ENCODE measurements around the gene AP2S1. TPM values are rescaled to one million over a fixed set of nuclear protein-coding genes. Genes with fewer than 3 reads are reported as not detected.
"Not testable (repeated sequence)": the region's sequence is repeated elsewhere in the genome, so short reads cannot be mapped to it uniquely, and the experiment has no call there.

The AP2S1 gene
- total RNA-seq, 1 donor from 2014 or later: 165 TPM

GRCh38 chr19:46815833-46816627 lies 34.6 kb downstream of the AP2S1 start:
- H3K27me3 Mint-ChIP-seq (ENCODE audit: low read depth): no peaks in the 10 kb centered on the region
- DNase-seq (ENCODE audit: low read depth, low spot score): no peak
- H3K4me1 Mint-ChIP-seq: peaks cover 18% of the 10 kb centered on the region
- no peaks in the 10 kb centered on the region for H3K9me3 Mint-ChIP-seq
- TF ChIP-seq, protein P1, sequence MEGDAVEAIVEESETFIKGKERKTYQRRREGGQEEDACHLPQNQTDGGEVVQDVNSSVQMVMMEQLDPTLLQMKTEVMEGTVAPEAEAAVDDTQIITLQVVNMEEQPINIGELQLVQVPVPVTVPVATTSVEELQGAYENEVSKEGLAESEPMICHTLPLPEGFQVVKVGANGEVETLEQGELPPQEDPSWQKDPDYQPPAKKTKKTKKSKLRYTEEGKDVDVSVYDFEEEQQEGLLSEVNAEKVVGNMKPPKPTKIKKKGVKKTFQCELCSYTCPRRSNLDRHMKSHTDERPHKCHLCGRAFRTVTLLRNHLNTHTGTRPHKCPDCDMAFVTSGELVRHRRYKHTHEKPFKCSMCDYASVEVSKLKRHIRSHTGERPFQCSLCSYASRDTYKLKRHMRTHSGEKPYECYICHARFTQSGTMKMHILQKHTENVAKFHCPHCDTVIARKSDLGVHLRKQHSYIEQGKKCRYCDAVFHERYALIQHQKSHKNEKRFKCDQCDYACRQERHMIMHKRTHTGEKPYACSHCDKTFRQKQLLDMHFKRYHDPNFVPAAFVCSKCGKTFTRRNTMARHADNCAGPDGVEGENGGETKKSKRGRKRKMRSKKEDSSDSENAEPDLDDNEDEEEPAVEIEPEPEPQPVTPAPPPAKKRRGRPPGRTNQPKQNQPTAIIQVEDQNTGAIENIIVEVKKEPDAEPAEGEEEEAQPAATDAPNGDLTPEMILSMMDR (conservative IDR thresholded peaks at IDR 0.05): no peak
- no peak overlapping the region for H3K4me3 Mint-ChIP-seq
- no peaks in the 10 kb centered on the region for H3K36me3 Mint-ChIP-seq (ENCODE audit: low read depth)
- no peak overlapping the region for H3K27ac Mint-ChIP-seq (ENCODE audit: unreplicated experiment)

DNA sequence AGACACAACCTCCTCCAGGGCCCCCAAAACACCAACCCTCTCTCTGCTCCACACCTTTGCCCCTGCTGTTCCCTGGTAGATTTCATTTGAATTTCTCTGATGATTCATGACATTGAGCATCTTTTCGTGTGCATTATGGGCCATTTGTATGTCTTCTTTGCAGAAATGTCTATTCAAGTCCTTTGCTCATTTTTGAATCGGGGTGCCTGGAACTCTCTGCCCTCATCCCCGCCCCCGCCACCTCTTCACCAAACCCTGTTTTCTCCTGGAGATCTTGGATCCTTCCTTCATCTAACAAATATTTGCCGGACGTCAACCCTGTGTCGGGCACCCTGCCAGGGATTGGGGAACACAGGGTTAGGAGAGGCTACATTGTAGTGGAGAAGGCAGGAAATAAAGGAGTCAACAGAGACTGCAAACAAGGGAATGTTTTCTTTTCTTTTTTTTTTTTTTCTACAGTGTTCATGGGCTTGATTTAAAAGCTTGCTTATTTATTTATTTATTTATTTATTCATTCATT lies 36.7 kb downstream of the AP2S1 start:
- peaks cover 5% of the 10 kb centered on the region for H3K4me1 Mint-ChIP-seq
- no peak overlapping the region for H3K4me3 Mint-ChIP-seq
- H3K27ac Mint-ChIP-seq (ENCODE audit: unreplicated experiment): no peak overlapping the region
- no peak for DNase-seq (ENCODE audit: low read depth, low spot score)
- H3K9me3 Mint-ChIP-seq: no peaks in the 10 kb centered on the region
- no peaks in the 10 kb centered on the region for H3K27me3 Mint-ChIP-seq (ENCODE audit: low read depth)
- H3K36me3 Mint-ChIP-seq (ENCODE audit: low read depth): no peaks in the 10 kb centered on the region
- TF ChIP-seq, protein P1 (conservative IDR thresholded peaks at IDR 0.05): no peak

DNA sequence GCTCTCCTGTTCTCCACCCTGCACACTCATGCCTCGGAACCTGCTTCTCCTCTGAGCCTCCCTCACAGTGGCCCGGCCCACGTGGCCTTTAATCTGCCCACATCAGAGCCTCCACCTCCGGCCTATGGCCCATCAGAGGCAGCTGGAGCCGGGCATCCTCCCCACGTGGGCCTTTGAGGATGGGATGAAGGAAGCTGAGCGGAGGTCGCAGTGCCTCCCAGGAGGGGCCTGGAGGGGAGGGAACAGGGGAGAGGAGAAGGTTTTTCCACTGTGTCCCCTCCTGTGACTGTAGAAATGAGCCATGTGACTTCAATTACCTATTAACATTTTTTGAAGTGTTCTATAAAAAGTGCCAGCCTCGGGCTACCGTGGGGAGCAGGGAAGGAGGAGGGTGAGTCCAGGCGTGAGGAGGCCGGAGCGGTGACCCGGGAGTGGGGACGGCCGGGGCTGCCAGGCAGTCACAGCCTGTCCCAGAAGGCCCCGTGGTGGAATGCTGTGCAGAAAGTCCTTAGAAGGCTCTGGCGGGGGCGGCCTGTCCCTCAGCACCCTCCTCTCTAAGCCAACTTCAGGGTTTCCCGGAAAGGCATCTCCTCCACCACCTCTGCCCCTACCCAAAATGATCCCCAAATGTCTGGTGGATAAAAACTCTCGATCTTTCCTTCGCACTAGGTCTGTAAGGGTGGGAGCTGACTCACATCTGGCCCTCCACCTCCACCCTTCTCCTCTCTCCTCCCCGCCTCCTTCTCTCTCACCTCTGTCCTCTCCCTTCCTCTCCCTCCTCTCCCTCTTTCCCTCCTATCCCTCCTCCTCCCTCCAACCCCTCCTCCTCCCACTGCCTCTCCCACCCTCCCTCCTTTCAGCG lies 37.4 kb downstream of the AP2S1 start:
- H3K4me3 Mint-ChIP-seq: no peak overlapping the region
- H3K36me3 Mint-ChIP-seq (ENCODE audit: low read depth): no peaks in the 10 kb centered on the region
- TF ChIP-seq, protein P1 (conservative IDR thresholded peaks at IDR 0.05): no peak
- peaks cover 5% of the 10 kb centered on the region for H3K4me1 Mint-ChIP-seq
- DNase-seq (ENCODE audit: low read depth, low spot score): no peak
- H3K27ac Mint-ChIP-seq (ENCODE audit: unreplicated experiment): no peak overlapping the region
- H3K27me3 Mint-ChIP-seq (ENCODE audit: low read depth): no peaks in the 10 kb centered on the region
- no peaks in the 10 kb centered on the region for H3K9me3 Mint-ChIP-seq

- Mint-ChIP-seq H3K9me3 (no peaks in the 10 kb centered on the region), H3K36me3 (ENCODE audit: low read depth) (no peaks in the 10 kb centered on the region), H3K27ac (ENCODE audit: unreplicated experiment) (no peak overlapping the region), H3K4me1 (peaks cover 5% of the 10 kb centered on the region), H3K27me3 (ENCODE audit: low read depth) (no peaks in the 10 kb centered on the region), H3K4me3 (no peak overlapping the region)
- DNase-seq (ENCODE audit: low read depth, low spot score): no peak
- TF ChIP-seq, protein P1 (conservative IDR thresholded peaks at IDR 0.05): no peak
Observed at GRCh38 chr19:46809534-46810272, 40.9 kb downstream of the AP2S1 start.

GRCh38 chr19:46806656-46807055 lies 44.0 kb downstream of the AP2S1 start:
- Mint-ChIP-seq H3K9me3 (no peaks in the 10 kb centered on the region), H3K27me3 (ENCODE audit: low read depth) (no peaks in the 10 kb centered on the region)
- no peak for DNase-seq (ENCODE audit: low read depth, low spot score)

GRCh38 chr19:46804432-46804831 lies 46.2 kb downstream of the AP2S1 start:
- DNase-seq (ENCODE audit: low read depth, low spot score); H3K4me3 Mint-ChIP-seq; H3K27me3 Mint-ChIP-seq (ENCODE audit: low read depth); H3K36me3 Mint-ChIP-seq (ENCODE audit: low read depth); H3K9me3 Mint-ChIP-seq; H3K27ac Mint-ChIP-seq (ENCODE audit: unreplicated experiment); H3K4me1 Mint-ChIP-seq: not testable (repeated sequence)

More at GRCh38 chr19:46806656-46807055, 44.0 kb downstream of the AP2S1 start:
- no peak overlapping the region for H3K4me3 Mint-ChIP-seq
- H3K36me3 Mint-ChIP-seq (ENCODE audit: low read depth): no peaks in the 10 kb centered on the region
- TF ChIP-seq, protein P1 (conservative IDR thresholded peaks at IDR 0.05): no peak
- H3K27ac Mint-ChIP-seq (ENCODE audit: unreplicated experiment): no peak overlapping the region
- peaks cover 7% of the 10 kb centered on the region for H3K4me1 Mint-ChIP-seq
